Astrocyte (in vitro differentiated cells and primary cell): ENCODE measurements around the gene ABHD17A. TPM values are rescaled to one million over a fixed set of nuclear protein-coding genes. Genes with fewer than 3 reads are reported as not detected.

Experiments used
- DNase-seq: peaks from one replicate; pipeline ENCODE4 v3.0.0-alpha.2; 2010; ENCODE audit warnings: low read depth
- FAIRE-seq: peaks from 2 replicates; lab custom pipeline; 2011; peaks lifted over from hg19 to GRCh38; lab: Jason Lieb, UNC
- H2AFZ ChIP-seq: 2 replicates; pipeline ENCODE4 v1.6.0; 2012; ENCODE audit warnings: low read depth, low read length, inconsistent platforms
- H3K27ac ChIP-seq: 2 replicates; pipeline ENCODE4 v1.5.1; 2011; ENCODE audit warnings: low read depth, low read length, inconsistent platforms
- H3K27me3 ChIP-seq: 2 replicates; pipeline ENCODE4 v1.6.0; 2011; ENCODE audit warnings: low read length, inconsistent platforms; ENCODE audit not compliant: insufficient read depth
- H3K36me3 ChIP-seq: 2 replicates; pipeline ENCODE4 v1.5.1; 2011; ENCODE audit warnings: low read length, inconsistent platforms; ENCODE audit not compliant: insufficient read depth
- H3K4me1 ChIP-seq: 2 replicates; pipeline ENCODE4 v1.5.1; 2011; ENCODE audit warnings: low read length, inconsistent platforms; ENCODE audit not compliant: insufficient read depth
- H3K4me2 ChIP-seq: 2 replicates; pipeline ENCODE4 v1.6.0; 2012; ENCODE audit warnings: low read length, inconsistent platforms
- H3K4me3 ChIP-seq: 2 replicates; pipeline ENCODE4 v1.5.1; 2011; ENCODE audit warnings: low read depth, mild to moderate bottlenecking, low read length, inconsistent platforms; ENCODE audit not compliant: insufficient read depth
- H3K79me2 ChIP-seq: 2 replicates; pipeline ENCODE4 v1.6.0; 2012; ENCODE audit warnings: mild to moderate bottlenecking, low read length, inconsistent platforms; ENCODE audit not compliant: insufficient read depth
- H3K9ac ChIP-seq: 2 replicates; pipeline ENCODE4 v1.6.0; 2012; ENCODE audit warnings: mild to moderate bottlenecking, low read length, inconsistent platforms
- H3K9me3 ChIP-seq: 2 replicates; pipeline ENCODE4 v1.5.1; 2012; ENCODE audit warnings: low read depth, mild to moderate bottlenecking, low read length, inconsistent platforms; ENCODE audit not compliant: insufficient read depth
- H4K20me1 ChIP-seq: 2 replicates; pipeline ENCODE4 v1.6.0; 2012; ENCODE audit warnings: low read length, inconsistent platforms; ENCODE audit not compliant: insufficient read depth
- H3K27ac Mint-ChIP-seq: one replicate; pipeline ENCODE4 v1.8.0; 2021; ENCODE audit warnings: mild to moderate bottlenecking, mixed read lengths; ENCODE audit not compliant: unreplicated experiment
- H3K27me3 Mint-ChIP-seq: one replicate; pipeline ENCODE4 v1.8.0; 2021; ENCODE audit warnings: low read depth, mixed read lengths; ENCODE audit not compliant: unreplicated experiment
- H3K36me3 Mint-ChIP-seq: one replicate; pipeline ENCODE4 v1.8.0; 2021; ENCODE audit warnings: low read depth, mixed read lengths; ENCODE audit not compliant: unreplicated experiment
- H3K4me1 Mint-ChIP-seq: one replicate; pipeline ENCODE4 v1.8.0; 2021; ENCODE audit warnings: low read depth, mixed read lengths; ENCODE audit not compliant: unreplicated experiment
- H3K4me3 Mint-ChIP-seq: one replicate; pipeline ENCODE4 v1.8.0; 2021; ENCODE audit warnings: mild to moderate bottlenecking, moderate library complexity, mixed read lengths; ENCODE audit not compliant: unreplicated experiment
- H3K9me3 Mint-ChIP-seq: one replicate; pipeline ENCODE4 v1.8.0; 2021; ENCODE audit warnings: mild to moderate bottlenecking, mixed read lengths; ENCODE audit not compliant: unreplicated experiment
- CTCF ChIP-seq: IDR thresholded peaks from 2 replicates; pipeline ENCODE4 v1.5.1; 2011; ENCODE audit warnings: low read depth, mild to moderate bottlenecking, inconsistent platforms, low read length, moderate library complexity; ENCODE audit not compliant: insufficient read depth
- EZH2 ChIP-seq: IDR thresholded peaks from 2 replicates; pipeline ENCODE4 v1.6.1; 2012; ENCODE audit warnings: mild to moderate bottlenecking, low read length, inconsistent platforms; ENCODE audit not compliant: insufficient read depth
- total RNA-seq: library from RNA; stranded (reverse); gene quantifications from 2 replicates; pipeline ENCODE4 v1.2.1, GENCODE V29; 2021

Gene ABHD17A
- total RNA-seq, 1 donor from 2014 or later: 56.7 TPM

- Histone ChIP-seq H3K27me3 (no peaks in the 10 kb centered on the region), H3K79me2 (peaks cover 83% of the 10 kb centered on the region), H3K36me3 (no peaks in the 10 kb centered on the region), H2AFZ (no peak overlapping the region), H3K4me1 (peaks cover 54% of the 10 kb centered on the region), H3K9me3 (no peaks in the 10 kb centered on the region), H3K27ac (no peak overlapping the region), H3K9ac (peak overlapping the region; percentile 85), H3K4me2 (peak overlapping the region; percentile 98), H4K20me1 (peaks cover 73% of the 10 kb centered on the region), H3K4me3 (no peak overlapping the region)
- peak overlapping the region; percentile 78 for H3K27ac Mint-ChIP-seq
- TF ChIP-seq EZH2 (no peak), CTCF (no peak)
- H3K27me3 Mint-ChIP-seq: no peaks in the 10 kb centered on the region
- peak overlapping the region; percentile 73 for H3K4me3 Mint-ChIP-seq
- peaks cover 12% of the 10 kb centered on the region for H3K4me1 Mint-ChIP-seq
- DNase-seq (no peak), FAIRE-seq (no peak)
- H3K36me3 Mint-ChIP-seq: no peaks in the 10 kb centered on the region
- H3K9me3 Mint-ChIP-seq: no peaks in the 10 kb centered on the region
These were observed 25.9 kb downstream of the ABHD17A start for GRCh38 chr19:1859331-1859781.

- peaks cover 54% of the 10 kb centered on the region for H3K4me1 ChIP-seq
- no peak overlapping the region for H2AFZ ChIP-seq
- no peak for FAIRE-seq
- H3K4me3 ChIP-seq: no peak overlapping the region
- H3K9me3 Mint-ChIP-seq: no peaks in the 10 kb centered on the region
- H3K4me2 ChIP-seq: no peak overlapping the region
- no peak for DNase-seq
- no peak overlapping the region for H3K27ac ChIP-seq
- TF ChIP-seq EZH2: no peak
- peaks cover 90% of the 10 kb centered on the region for H3K79me2 ChIP-seq
- H3K4me3 Mint-ChIP-seq: no peak overlapping the region
- H3K9me3 ChIP-seq: no peaks in the 10 kb centered on the region
- H3K36me3 ChIP-seq: no peaks in the 10 kb centered on the region
- peak overlapping the region; percentile 7 for H3K27ac Mint-ChIP-seq
- no peak overlapping the region for H3K9ac ChIP-seq
- H3K27me3 ChIP-seq: no peaks in the 10 kb centered on the region
- peaks cover 81% of the 10 kb centered on the region for H4K20me1 ChIP-seq
- no peaks in the 10 kb centered on the region for H3K36me3 Mint-ChIP-seq
- peaks cover 12% of the 10 kb centered on the region for H3K4me1 Mint-ChIP-seq
- H3K27me3 Mint-ChIP-seq: no peaks in the 10 kb centered on the region
These were observed 26.7 kb downstream of the ABHD17A start for GRCh38 chr19:1858412-1859081.

- no peaks in the 10 kb centered on the region for H3K27me3 ChIP-seq
- no peaks in the 10 kb centered on the region for H3K36me3 ChIP-seq
- H4K20me1 ChIP-seq: peaks cover 89% of the 10 kb centered on the region
- no peak overlapping the region for H2AFZ ChIP-seq
- DNase-seq (no peak), FAIRE-seq (no peak)
- Mint-ChIP-seq H3K27ac (peak overlapping the region; percentile 66), H3K9me3 (no peaks in the 10 kb centered on the region), H3K36me3 (no peaks in the 10 kb centered on the region), H3K27me3 (no peaks in the 10 kb centered on the region), H3K4me3 (peak overlapping the region; percentile 40), H3K4me1 (peaks cover 14% of the 10 kb centered on the region)
- H3K9me3 ChIP-seq: no peaks in the 10 kb centered on the region
- H3K4me3 ChIP-seq: no peak overlapping the region
- peaks cover 98% of the 10 kb centered on the region for H3K79me2 ChIP-seq
- peak overlapping the region; percentile 81 for H3K4me2 ChIP-seq
- H3K27ac ChIP-seq: peak overlapping the region; percentile 26
- H3K9ac ChIP-seq: peak overlapping the region; percentile 14
- TF ChIP-seq CTCF: no peak
- TF ChIP-seq EZH2: no peak
- peaks cover 54% of the 10 kb centered on the region for H3K4me1 ChIP-seq
These were observed 27.5 kb downstream of the ABHD17A start for GRCh38 chr19:1857648-1858326.
